HG03066 (cell line): ENCODE data around the gene CCM2.
"Not testable (repeated sequence)": the region's sequence is repeated elsewhere in the genome, so short reads cannot be mapped to it uniquely, and the experiment has no call there.

Experiments used
- ATAC-seq: cut with Tn5 transposase; IDR thresholded peaks from one replicate; pipeline ENCODE4 v1.9.1; 2021; ENCODE audit warnings: low read depth; ENCODE audit not compliant: unreplicated experiment

The CCM2 gene

GRCh38 chr7:45092100-45092930 lies 92.3 kb downstream of the CCM2 start:
- ATAC-seq = no peak

GRCh38 chr7:45092931-45093235 lies 92.9 kb downstream of the CCM2 start:
- ATAC-seq = no peak

- no peak for ATAC-seq
Observed at GRCh38 chr7:45098983-45099839, 99.2 kb downstream of the CCM2 start.

- ATAC-seq = no peak
Observed at GRCh38 chr7:45099891-45100760, 100.1 kb downstream of the CCM2 start.

GRCh38 chr7:45100761-45101480 lies 100.9 kb downstream of the CCM2 start:
- ATAC-seq = no peak

- ATAC-seq = no peak
Observed at GRCh38 chr7:45101748-45102147, 101.7 kb downstream of the CCM2 start.

- ATAC-seq = no peak
Observed at GRCh38 chr7:45102785-45103712, 103.0 kb downstream of the CCM2 start.

GRCh38 chr7:45103958-45104843 lies 104.2 kb downstream of the CCM2 start:
- no peak for ATAC-seq

- ATAC-seq = no peak
Observed at GRCh38 chr7:45104844-45105587, 105.0 kb downstream of the CCM2 start.

GRCh38 chr7:45105588-45106188 lies 105.7 kb downstream of the CCM2 start:
- no peak for ATAC-seq

GRCh38 chr7:45106820-45107219 lies 106.8 kb downstream of the CCM2 start:
- ATAC-seq = no peak

- no peak for ATAC-seq
Observed at GRCh38 chr7:45107356-45107755, 107.4 kb downstream of the CCM2 start.

GRCh38 chr7:45108863-45109262 lies 108.9 kb downstream of the CCM2 start:
- no peak for ATAC-seq

- peak; percentile 89 for ATAC-seq
Observed at GRCh38 chr7:45111298-45112223, 111.6 kb downstream of the CCM2 start, which contains the start of gene TBRG4. Gene TBRG4, minus strand, starts transcription at chr7:45111697. Its CDS starts 2,460 bp downstream, at chr7:45109237.

GRCh38 chr7:45112648-45113047 lies 112.6 kb downstream of the CCM2 start:
- no peak for ATAC-seq

GRCh38 chr7:45114257-45114656 lies 114.3 kb downstream of the CCM2 start:
- ATAC-seq = not testable (repeated sequence)
